WTC11 (cell line): ENCODE results near the gene S100A8. TPM values are rescaled to one million over a fixed set of nuclear protein-coding genes. Genes with fewer than 3 reads are reported as not detected.

Experiments used
- ATAC-seq: fragments of 200-7000 bp; cut with Tn5 transposase; 2 replicates; pipeline ENCODE4 v1.10.0; 2021; ENCODE audit warnings: mild to moderate bottlenecking, moderate library complexity
- CTCF ChIA-PET: fragments of 300-600 bp; sonication (Branson Sonifier 250); formaldehyde crosslinking; loops from one replicate; lab custom pipeline; 2021; ENCODE audit warnings: antibody characterized with exemption; lab: Charles Lee
- POLR2A ChIA-PET: fragments of 350-600 bp; sonication (Branson Sonifier 250); formaldehyde crosslinking; loops from one replicate; lab custom pipeline; 2021; ENCODE audit warnings: antibody characterized with exemption; lab: Charles Lee
- DNase-seq: peaks from one replicate; pipeline ENCODE4 v3.0.0; 2021; ENCODE audit warnings: low spot score
- H3K27ac Mint-ChIP-seq: 2 replicates; pipeline ENCODE4 v1.8.0; 2021; ENCODE audit warnings: mixed read lengths
- H3K27me3 Mint-ChIP-seq: 2 replicates; pipeline ENCODE4 v1.8.0; 2021; ENCODE audit warnings: low read depth, mild to moderate bottlenecking, moderate library complexity, mixed read lengths
- H3K36me3 Mint-ChIP-seq: 2 replicates; pipeline ENCODE4 v1.8.0; 2021; ENCODE audit warnings: mixed read lengths
- H3K4me1 Mint-ChIP-seq: 2 replicates; pipeline ENCODE4 v1.8.0; 2022; ENCODE audit warnings: mixed read lengths
- H3K4me3 Mint-ChIP-seq: 2 replicates; pipeline ENCODE4 v1.8.0; 2021; ENCODE audit warnings: mild to moderate bottlenecking, moderate library complexity, mixed read lengths
- H3K9me3 Mint-ChIP-seq: 2 replicates; pipeline ENCODE4 v1.8.0; 2021; ENCODE audit warnings: mixed read lengths
- E2F5 ChIP-seq: sonication (generic); formaldehyde crosslinking; IDR thresholded peaks from 2 replicates; pipeline ENCODE4 v1.8.1; 2022; ENCODE audit warnings: mild to moderate bottlenecking, moderate library complexity, missing genetic modification reagents
- ETV6 ChIP-seq: sonication (generic); formaldehyde crosslinking; IDR thresholded peaks from 2 replicates; pipeline ENCODE4 v1.8.1; 2022; ENCODE audit warnings: mild to moderate bottlenecking, missing genetic modification reagents
- GABPB1 ChIP-seq: sonication (generic); formaldehyde crosslinking; IDR thresholded peaks from 2 replicates; pipeline ENCODE4 v1.8.1; 2023; ENCODE audit warnings: mild to moderate bottlenecking, missing genetic modification reagents
- IRF1 ChIP-seq: sonication (generic); formaldehyde crosslinking; IDR thresholded peaks from 2 replicates; pipeline ENCODE4 v1.8.0; 2023; ENCODE audit warnings: missing genetic modification reagents
- IRF2 ChIP-seq: sonication (generic); formaldehyde crosslinking; IDR thresholded peaks from 2 replicates; pipeline ENCODE4 v1.8.0; 2022; ENCODE audit warnings: low read depth, missing genetic modification reagents, borderline replicate concordance
- JAZF1 ChIP-seq: fragments of 250-450 bp; sonication (Bioruptor Pico); IDR thresholded peaks from 2 replicates; pipeline ENCODE4 v1.9.0; 2021; ENCODE audit warnings: moderate library complexity, mild to moderate bottlenecking, inconsistent platforms
- JUN ChIP-seq: sonication (generic); formaldehyde crosslinking; IDR thresholded peaks from 2 replicates; pipeline ENCODE4 v1.8.0; 2023; ENCODE audit warnings: mild to moderate bottlenecking, missing genetic modification reagents
- KAT7 ChIP-seq: sonication (generic); formaldehyde crosslinking; IDR thresholded peaks from 2 replicates; pipeline ENCODE4 v1.8.1; 2023; ENCODE audit warnings: missing genetic modification reagents, mild to moderate bottlenecking, borderline replicate concordance
- MAX ChIP-seq: sonication (generic); formaldehyde crosslinking; IDR thresholded peaks from 2 replicates; pipeline ENCODE4 v1.8.0; 2022; ENCODE audit warnings: mild to moderate bottlenecking, missing genetic modification reagents
- MLX ChIP-seq: sonication (generic); formaldehyde crosslinking; IDR thresholded peaks from 2 replicates; pipeline ENCODE4 v1.8.1; 2023; ENCODE audit warnings: mild to moderate bottlenecking, missing genetic modification reagents, moderate library complexity
- NFATC4 ChIP-seq: fragments of 250-450 bp; sonication (Bioruptor Pico); IDR thresholded peaks from 2 replicates; pipeline ENCODE4 v1.9.0; 2021; ENCODE audit warnings: mild to moderate bottlenecking
- NR2C2 ChIP-seq: sonication (generic); formaldehyde crosslinking; IDR thresholded peaks from 2 replicates; pipeline ENCODE4 v1.8.0; 2022; ENCODE audit warnings: mild to moderate bottlenecking, missing genetic modification reagents
- SP1 ChIP-seq: sonication (generic); formaldehyde crosslinking; conservative IDR thresholded peaks from 2 replicates; pipeline ENCODE4 v1.8.1; 2022; ENCODE audit warnings: missing genetic modification reagents
- STAT6 ChIP-seq: sonication (generic); formaldehyde crosslinking; conservative IDR thresholded peaks from 2 replicates; pipeline ENCODE4 v1.8.1; 2023; ENCODE audit warnings: mild to moderate bottlenecking, low read depth, missing genetic modification reagents, moderate library complexity
- TCF7 ChIP-seq: sonication (generic); formaldehyde crosslinking; IDR thresholded peaks from 2 replicates; pipeline ENCODE4 v1.8.0; 2022; ENCODE audit warnings: mild to moderate bottlenecking, low read depth, missing genetic modification reagents, moderate library complexity
- TEAD1 ChIP-seq: sonication (generic); formaldehyde crosslinking; IDR thresholded peaks from 2 replicates; pipeline ENCODE4 v1.8.0; 2022; ENCODE audit warnings: mild to moderate bottlenecking, missing genetic modification reagents
- USF2 ChIP-seq: sonication (generic); formaldehyde crosslinking; IDR thresholded peaks from 2 replicates; pipeline ENCODE4 v1.8.1; 2023; ENCODE audit warnings: mild to moderate bottlenecking, missing genetic modification reagents, moderate library complexity
- ZNF219 ChIP-seq: sonication (generic); formaldehyde crosslinking; IDR thresholded peaks from 2 replicates; pipeline ENCODE4 v1.8.0; 2023; ENCODE audit warnings: missing genetic modification reagents, mild to moderate bottlenecking, borderline replicate concordance
- ZNF532 ChIP-seq: fragments of 250-450 bp; sonication (Bioruptor Pico); IDR thresholded peaks from 2 replicates; pipeline ENCODE4 v1.9.0; 2021; ENCODE audit warnings: mild to moderate bottlenecking, borderline replicate concordance
- total RNA-seq: library from RNA; stranded (reverse); gene quantifications from 3 replicates; pipeline ENCODE4 v1.2.3, GENCODE V29; 2021

S100A8 gene
- total RNA-seq, 1 experiment from 2014 or later = not detected

GRCh38 chr1:153384958-153385580 is 5.8 kb downstream of the S100A8 start (continued):
- TF ChIP-seq SP1 (CRISPR knock-in tag) (no peak), ETV6 (CRISPR knock-in tag) (no peak), JUN (CRISPR knock-in tag) (no peak), E2F5 (no peak), USF2 (no peak), MAX (CRISPR knock-in tag) (no peak)

- no peaks in the 10 kb centered on the region for H3K36me3 Mint-ChIP-seq
- no peaks in the 10 kb centered on the region for H3K4me1 Mint-ChIP-seq
- H3K4me3 Mint-ChIP-seq = no peak overlapping the region
- peaks cover 17% of the 10 kb centered on the region for H3K27me3 Mint-ChIP-seq
- POLR2A ChIA-PET = no interaction called here
- no peak for ATAC-seq
- no peak overlapping the region for H3K27ac Mint-ChIP-seq
- peaks cover 29% of the 10 kb centered on the region for H3K9me3 Mint-ChIP-seq
- CTCF ChIA-PET = no interaction called here
- DNase-seq = no peak
- TF ChIP-seq NR2C2 (CRISPR knock-in tag) (no peak), IRF1 (CRISPR knock-in tag) (no peak), JAZF1 (CRISPR knock-in tag) (no peak), STAT6 (CRISPR knock-in tag) (no peak), IRF2 (CRISPR knock-in tag) (no peak), ZNF219 (CRISPR knock-in tag) (no peak), GABPB1 (CRISPR knock-in tag) (no peak), TCF7 (CRISPR knock-in tag) (no peak), NFATC4 (CRISPR knock-in tag) (no peak)
Measured at GRCh38 chr1:153380711-153381110, 10.2 kb downstream of the S100A8 start.

GRCh38 chr1:153379591-153379990 is 11.3 kb downstream of the S100A8 start:
- H3K27me3 Mint-ChIP-seq = peaks cover 17% of the 10 kb centered on the region
- no peak for ATAC-seq
- no peak overlapping the region for H3K27ac Mint-ChIP-seq
- POLR2A ChIA-PET = no interaction called here
- H3K36me3 Mint-ChIP-seq = no peaks in the 10 kb centered on the region
- peaks cover 29% of the 10 kb centered on the region for H3K9me3 Mint-ChIP-seq
- CTCF ChIA-PET = no interaction called here
- H3K4me3 Mint-ChIP-seq = no peak overlapping the region
- no peaks in the 10 kb centered on the region for H3K4me1 Mint-ChIP-seq
- DNase-seq = no peak
- TF ChIP-seq TCF7 (CRISPR knock-in tag) (no peak), MLX (CRISPR knock-in tag) (no peak), KAT7 (CRISPR knock-in tag) (no peak), TEAD1 (no peak), ZNF532 (CRISPR knock-in tag) (no peak)
